ENCODE measurements around the gene NKAIN2. TPM values are rescaled to one million over a fixed set of nuclear protein-coding genes. Genes with fewer than 3 reads are reported as not detected.

Gene NKAIN2
- total and polyA plus RNA-seq, 9 of the 15 experiments (the other 6 are each of a cell fraction or from before 2014, with no cell fraction given), result not detected

- ChIA-PET CTCF (ENCODE audit: low intra/inter-chr PET ratio) (no interaction called here), POLR2A (no interaction called here)
- Histone ChIP-seq H3K4me1 (replicated peaks in 1 of 2; ENCODE audit: control insufficient read depth in 2 of 2, insufficient read depth in 2 of 2, low read length in 2 of 2) (no peaks in the 10 kb centered on the region), H4K20me1 (replicated peaks; ENCODE audit: control insufficient read depth, insufficient read depth, low read length) (no peaks in the 10 kb centered on the region), H3K4me3 (no peak overlapping the region), H3K27me3 (ENCODE audit: control insufficient read depth in 2 of 2, insufficient read depth in 2 of 2, low read length in 2 of 2) (no peaks in the 10 kb centered on the region), H3K9me1 (ENCODE audit: control insufficient read depth, insufficient read depth, low read length) (no peaks in the 10 kb centered on the region), H2AFZ (ENCODE audit: low read depth, low read length) (no peak overlapping the region), H3K9ac (ENCODE audit: insufficient read depth in 1 of 2, low read depth in 2 of 2, low read length in 2 of 2) (no peak overlapping the region), H3K27ac (ENCODE audit: extremely low read depth, low read depth, low read length) (no peak overlapping the region), H3K4me2 (ENCODE audit: insufficient read depth, low read length) (no peak overlapping the region), H3K36me3 (ENCODE audit: control insufficient read depth, insufficient read depth, low read length) (no peaks in the 10 kb centered on the region), H3K79me2 (ENCODE audit: control insufficient read depth, insufficient read depth, low read length) (no peaks in the 10 kb centered on the region), H3K9me3 (replicated peaks; ENCODE audit: control insufficient read depth, insufficient read depth, low read depth, low read length) (0 out of 2 replicates have a peak, but pooled peaks cover 1% of the 10 kb centered on the region)
- TF ChIP-seq, protein P1, sequence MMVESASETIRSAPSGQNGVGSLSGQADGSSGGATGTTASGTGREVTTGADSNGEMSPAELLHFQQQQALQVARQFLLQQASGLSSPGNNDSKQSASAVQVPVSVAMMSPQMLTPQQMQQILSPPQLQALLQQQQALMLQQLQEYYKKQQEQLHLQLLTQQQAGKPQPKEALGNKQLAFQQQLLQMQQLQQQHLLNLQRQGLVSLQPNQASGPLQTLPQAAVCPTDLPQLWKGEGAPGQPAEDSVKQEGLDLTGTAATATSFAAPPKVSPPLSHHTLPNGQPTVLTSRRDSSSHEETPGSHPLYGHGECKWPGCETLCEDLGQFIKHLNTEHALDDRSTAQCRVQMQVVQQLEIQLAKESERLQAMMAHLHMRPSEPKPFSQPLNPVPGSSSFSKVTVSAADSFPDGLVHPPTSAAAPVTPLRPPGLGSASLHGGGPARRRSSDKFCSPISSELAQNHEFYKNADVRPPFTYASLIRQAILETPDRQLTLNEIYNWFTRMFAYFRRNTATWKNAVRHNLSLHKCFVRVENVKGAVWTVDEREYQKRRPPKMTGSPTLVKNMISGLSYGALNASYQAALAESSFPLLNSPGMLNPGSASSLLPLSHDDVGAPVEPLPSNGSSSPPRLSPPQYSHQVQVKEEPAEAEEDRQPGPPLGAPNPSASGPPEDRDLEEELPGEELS (CRISPR knock-in tag; IDR thresholded peaks at IDR 0.05; ENCODE audit: borderline replicate concordance), result no peak
- TF ChIP-seq TARDBP (IDR thresholded peaks at IDR 0.05), result no peak
- TF ChIP-seq ZBTB17 (CRISPR knock-in tag; IDR thresholded peaks at IDR 0.05), result no peak
- TF ChIP-seq ARNT (IDR thresholded peaks at IDR 0.05), result no peak
- TF ChIP-seq ZSCAN29 (IDR thresholded peaks at IDR 0.05), result no peak
- no peak for TF ChIP-seq SP1 (CRISPR knock-in tag; IDR thresholded peaks at IDR 0.05)
- TF ChIP-seq ELF1 (tag; IDR thresholded peaks at IDR 0.05), result no peak
- TF ChIP-seq ZNF77 (CRISPR knock-in tag; IDR thresholded peaks at IDR 0.05), result no peak
- TF ChIP-seq KDM2B (CRISPR knock-in tag; IDR thresholded peaks at IDR 0.05), result no peak
- no peak for TF ChIP-seq NFXL1 (CRISPR knock-in tag; IDR thresholded peaks at IDR 0.05)
- no peak for TF ChIP-seq MCM2 (IDR thresholded peaks at IDR 0.05; ENCODE audit: low read depth)
- TF ChIP-seq SMARCA5 (IDR thresholded peaks at IDR 0.05), result no peak
- no peak for TF ChIP-seq CHD1 (IDR thresholded peaks at IDR 0.05; ENCODE audit: low read length)
- TF ChIP-seq SNIP1 (IDR thresholded peaks at IDR 0.05; ENCODE audit: low read depth), result no peak
- no peak for TF ChIP-seq CHD4 (IDR thresholded peaks at IDR 0.05; ENCODE audit: insufficient read depth, insufficient replicate concordance, low read depth, low read length, poor library complexity, severe bottlenecking)
- TF ChIP-seq MTF1 (CRISPR knock-in tag; IDR thresholded peaks at IDR 0.05; ENCODE audit: borderline replicate concordance), result no peak
- no peak for TF ChIP-seq CREB5 (CRISPR knock-in tag; IDR thresholded peaks at IDR 0.05)
- no peak for TF ChIP-seq ZNF354B (CRISPR knock-in tag; IDR thresholded peaks at IDR 0.05)
- DNase-seq (ENCODE audit: extremely low read depth in 1 of 4, low spot score in 3 of 4), result no peak
- in situ Hi-C loops (cut with MboI) (no loop called here), intact Hi-C loops (cut with micrococcal nuclease) (no loop called here)
- BruUV-seq (replicated peaks), result no TSS peak
- ATAC-seq, result no peak
- FAIRE-seq, result no peak
- 0% methylated on average over 3 of the region's 3 CpGs for WGBS (ENCODE audit: insufficient coverage, low coverage, missing lambda C conversion rate)
These were observed 801.1 kb downstream of the NKAIN2 start for GRCh38 chr6:124604719-124605118.
